HEK293T (cell line): ENCODE measurements around the gene TNK1.

Experiments
- CTCF ChIA-PET: fragments of 350-600 bp; formaldehyde crosslinking; extraction: SDS; loops from one replicate; lab custom pipeline; 2021; ENCODE audit warnings: antibody characterized with exemption, inconsistent platforms; lab: Yijun Ruan, JAX
- POLR2A ChIA-PET: fragments of 350-600 bp; formaldehyde crosslinking; extraction: SDS; loops from one replicate; lab custom pipeline; 2020; ENCODE audit warnings: antibody characterized with exemption, inconsistent platforms; lab: Yijun Ruan, JAX
- DNase-seq: peaks from one replicate; pipeline ENCODE4 v3.0.0; 2012; ENCODE audit warnings: mixed read lengths; ENCODE audit errors: extremely low spot score
- BHLHE40 ChIP-seq: fragments of 450-650 bp; IDR thresholded peaks from 2 replicates; pipeline ENCODE4 v1.6.1; 2016; ENCODE audit warnings: mild to moderate bottlenecking, moderate library complexity, borderline replicate concordance
- CTBP1 ChIP-seq: fragments of 450-650 bp; IDR thresholded peaks from 2 replicates; pipeline ENCODE4 v1.6.1; 2016; ENCODE audit warnings: borderline replicate concordance
- ELF4 ChIP-seq: fragments of 450-650 bp; IDR thresholded peaks from 2 replicates; pipeline ENCODE4 v1.6.1; 2017; ENCODE audit warnings: antibody characterized with exemption
- FOXA1 ChIP-seq: fragments of 450-650 bp; IDR thresholded peaks from 2 replicates; pipeline ENCODE4 v1.6.1; 2016; ENCODE audit warnings: mild to moderate bottlenecking
- FOXK2 ChIP-seq: fragments of 450-650 bp; IDR thresholded peaks from 2 replicates; pipeline ENCODE4 v1.6.1; 2016; ENCODE audit warnings: mild to moderate bottlenecking
- FOXM1 ChIP-seq: fragments of 450-650 bp; IDR thresholded peaks from 2 replicates; pipeline ENCODE4 v1.6.1; 2017; ENCODE audit warnings: mild to moderate bottlenecking, borderline replicate concordance
- HDGF ChIP-seq: fragments of 450-650 bp; IDR thresholded peaks from 2 replicates; pipeline ENCODE4 v1.6.1; 2017; ENCODE audit warnings: antibody characterized with exemption, borderline replicate concordance
- L3MBTL2 ChIP-seq: fragments of 450-650 bp; conservative IDR thresholded peaks from 2 replicates; pipeline ENCODE4 v1.6.1; 2016; ENCODE audit warnings: mild to moderate bottlenecking
- LEF1 ChIP-seq: fragments of 450-650 bp; IDR thresholded peaks from 2 replicates; pipeline ENCODE4 v1.6.1; 2017; ENCODE audit warnings: mild to moderate bottlenecking, borderline replicate concordance
- NFRKB ChIP-seq: fragments of 450-650 bp; IDR thresholded peaks from 2 replicates; pipeline ENCODE4 v1.6.1; 2016; ENCODE audit warnings: mild to moderate bottlenecking, moderate library complexity
- PKNOX1 ChIP-seq: fragments of 450-650 bp; IDR thresholded peaks from 2 replicates; pipeline ENCODE4 v1.6.1; 2016
- SP1 ChIP-seq: fragments of 450-650 bp; IDR thresholded peaks from 2 replicates; pipeline ENCODE4 v1.6.1; 2017
- SUZ12 ChIP-seq: fragments of 450-650 bp; IDR thresholded peaks from 2 replicates; pipeline ENCODE4 v1.6.1; 2016; ENCODE audit warnings: mild to moderate bottlenecking
- TARDBP ChIP-seq: fragments of 450-650 bp; IDR thresholded peaks from 2 replicates; pipeline ENCODE4 v1.6.1; 2016
- ZNF384 ChIP-seq: fragments of 450-650 bp; IDR thresholded peaks from 2 replicates; pipeline ENCODE4 v1.6.1; 2016

Gene TNK1

DNA sequence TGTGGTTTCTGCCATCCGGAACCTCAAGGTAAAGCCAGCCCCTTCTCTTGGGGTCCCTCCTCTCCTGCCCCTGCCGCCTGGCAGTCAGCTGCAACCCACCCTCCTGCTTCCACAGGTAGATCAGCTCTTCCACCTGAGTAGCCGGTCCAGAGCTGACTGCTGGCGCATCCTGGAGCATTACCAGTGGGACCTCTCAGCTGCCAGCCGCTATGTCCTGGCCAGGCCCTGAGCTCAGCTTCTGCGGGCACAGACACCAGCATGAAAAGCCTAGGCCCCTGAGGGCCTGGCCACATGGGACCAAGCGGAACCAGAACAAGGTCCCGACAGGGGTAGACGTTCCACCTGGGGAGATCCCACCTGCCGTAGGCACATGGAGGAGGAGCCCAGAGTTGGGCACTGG, 8.0 kb downstream of the TNK1 start:
- CTCF ChIA-PET, result no interaction called here
- no peak for DNase-seq
- POLR2A ChIA-PET, result interaction anchor here (1.5 to 1.6 kb wide), 2 partner anchors 9 to 15 kb away, joined by 4 to 6 read pairs; partner anchors contain the start of gene TMEM256
- TF ChIP-seq TARDBP (no peak), PKNOX1 (no peak), HDGF (no peak), CTBP1 (no peak), ZNF384 (no peak), BHLHE40 (no peak), FOXA1 (no peak), ELF4 (no peak)

DNA sequence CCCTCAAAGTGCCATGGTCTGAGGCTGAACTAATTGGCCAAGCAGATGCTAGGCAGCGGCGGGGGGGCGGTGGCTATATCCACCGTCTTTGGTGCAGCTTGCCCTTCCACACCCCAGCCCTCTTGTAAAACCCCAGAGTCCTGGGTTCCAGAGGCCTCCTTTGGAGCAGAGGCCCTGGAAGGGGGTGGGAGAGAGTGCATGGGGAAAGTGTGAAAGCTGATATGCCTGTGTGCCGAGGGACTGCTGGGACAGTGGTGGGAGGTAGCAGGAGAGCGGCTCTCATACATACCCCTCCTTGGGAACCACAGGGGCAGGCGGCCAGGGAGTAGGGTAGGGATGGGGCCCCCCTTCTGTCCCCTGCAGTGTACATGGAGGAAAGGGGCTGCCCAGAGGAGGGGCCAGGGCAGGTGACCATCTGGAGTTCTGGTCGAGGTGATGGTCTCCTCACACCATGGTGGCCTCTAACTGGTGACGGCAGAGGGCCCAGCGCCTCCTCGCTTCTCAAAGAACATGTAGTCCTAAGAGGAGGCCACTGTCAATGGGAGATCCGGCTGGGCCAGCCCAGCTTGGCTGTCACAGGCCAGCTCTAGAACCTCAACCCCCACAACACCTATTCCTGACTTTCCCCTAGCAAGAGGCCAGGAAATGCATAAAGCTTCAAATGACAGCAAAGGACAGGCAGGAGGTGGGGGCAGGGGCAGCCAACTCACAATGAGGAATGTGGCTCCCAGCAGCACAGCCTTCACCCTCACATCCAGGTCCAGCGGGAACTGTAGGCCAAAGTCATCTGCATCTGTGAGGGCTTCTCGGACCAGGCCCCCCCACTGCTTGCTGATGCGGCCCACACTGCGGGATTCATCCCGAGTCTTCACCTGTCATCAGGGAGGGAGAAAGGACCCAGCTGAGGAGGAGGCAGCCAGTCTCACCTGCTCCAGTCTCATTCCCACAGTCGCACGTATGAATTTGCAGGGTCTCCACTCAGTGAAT, 9.3 kb downstream of the TNK1 start:
- TF ChIP-seq ZNF384 (no peak), BHLHE40 (no peak), TARDBP (no peak), FOXA1 (no peak), SUZ12 (no peak), LEF1 (no peak), NFRKB (no peak), FOXK2 (no peak), PKNOX1 (no peak), CTBP1 (no peak), SP1 (no peak)
- DNase-seq, result no peak
- POLR2A ChIA-PET, result no interaction called here
- CTCF ChIA-PET, result no interaction called here

GRCh38 chr17:7391307-7391706, 10.4 kb downstream of the TNK1 start:
- ChIA-PET CTCF (no interaction called here), POLR2A (no interaction called here)
- DNase-seq, result no peak
- TF ChIP-seq L3MBTL2, result no peak
- no peak for TF ChIP-seq ZNF384
- TF ChIP-seq SP1, result no peak
- TF ChIP-seq CTBP1, result no peak
- TF ChIP-seq SUZ12, result no peak
- TF ChIP-seq HDGF, result no peak
- TF ChIP-seq LEF1, result no peak
- TF ChIP-seq FOXM1, result no peak
- TF ChIP-seq BHLHE40, result no peak
- no peak for TF ChIP-seq TARDBP

GRCh38 chr17:7392696-7393612, 12.1 kb downstream of the TNK1 start:
- ChIA-PET CTCF (no interaction called here), POLR2A (no interaction called here)
- TF ChIP-seq BHLHE40 (no peak), SP1 (no peak), FOXK2 (no peak), FOXM1 (no peak), FOXA1 (no peak), TARDBP (no peak)
- DNase-seq, result no peak

- DNase-seq, result no peak
Measured at GRCh38 chr17:7393613-7394451, 12.9 kb downstream of the TNK1 start.

More at GRCh38 chr17:7393613-7394451, 12.9 kb downstream of the TNK1 start:
- POLR2A ChIA-PET, result interaction anchor here (0.6 to 1.0 kb wide), 3 partner anchors 10 to 19 kb away, joined by 3 to 4 read pairs (median 3); partner anchors contain the start of gene TMEM256
- TF ChIP-seq FOXM1 (no peak), LEF1 (no peak), ZNF384 (no peak), L3MBTL2 (no peak)
- CTCF ChIA-PET, result no interaction called here
